Measurements from ENCODE around the gene SH2D2A.

The SH2D2A gene

GRCh38 chr1:156847591-156848460, 31.2 kb upstream of the SH2D2A start:
- no peak for DNase-seq

- no peak for DNase-seq
These were observed 30.0 kb upstream of the SH2D2A start for GRCh38 chr1:156846643-156847042.

- no peak for DNase-seq
These were observed 29.4 kb upstream of the SH2D2A start for GRCh38 chr1:156845953-156846545.

- DNase-seq: no peak
These were observed 28.7 kb upstream of the SH2D2A start for GRCh38 chr1:156845055-156845952.

GRCh38 chr1:156844638-156845037, 28.0 kb upstream of the SH2D2A start:
- no peak for DNase-seq

- no peak for DNase-seq
These were observed 27.5 kb upstream of the SH2D2A start for GRCh38 chr1:156844102-156844501.

GRCh38 chr1:156842618-156843300, 26.1 kb upstream of the SH2D2A start:
- DNase-seq: no peak

- no peak for DNase-seq
These were observed 24.7 kb upstream of the SH2D2A start for GRCh38 chr1:156841295-156841855.

GRCh38 chr1:156840898-156841279, 24.2 kb upstream of the SH2D2A start:
- no peak for DNase-seq

- no peak for DNase-seq
These were observed 23.7 kb upstream of the SH2D2A start for GRCh38 chr1:156840186-156840897.

GRCh38 chr1:156839426-156840109, 22.9 kb upstream of the SH2D2A start:
- DNase-seq: no peak

- peak; percentile 23 for DNase-seq
These were observed 22.3 kb upstream of the SH2D2A start for GRCh38 chr1:156838972-156839371.

GRCh38 chr1:156836892-156837291, 20.2 kb upstream of the SH2D2A start:
- DNase-seq: no peak

GRCh38 chr1:156836041-156836654, 19.5 kb upstream of the SH2D2A start:
- no peak for DNase-seq

- no peak for DNase-seq
These were observed 17.7 kb upstream of the SH2D2A start for GRCh38 chr1:156834322-156834721.

GRCh38 chr1:156833603-156834002, 17.0 kb upstream of the SH2D2A start:
- no peak for DNase-seq

GRCh38 chr1:156832434-156832833, 15.8 kb upstream of the SH2D2A start:
- no peak for DNase-seq

GRCh38 chr1:156828400-156829124, 11.9 kb upstream of the SH2D2A start:
- DNase-seq: no peak

- DNase-seq: no peak
These were observed 10.0 kb upstream of the SH2D2A start for GRCh38 chr1:156826630-156827029.

- peak; percentile 56 for DNase-seq
These were observed 6.7 kb upstream of the SH2D2A start for GRCh38 chr1:156823210-156823790.

All from EL (cell line).